SK-N-SH (cell line): Measurements from ENCODE around the gene ADRB2. TPM values are rescaled to one million over a fixed set of nuclear protein-coding genes. Genes with fewer than 3 reads are reported as not detected.

Experiments used
- CTCF ChIA-PET: fragments of 300-600, 350-600 bp; formaldehyde crosslinking; extraction: SDS; loops from one replicate; lab custom pipeline; 2021; lab: Yijun Ruan, JAX
- POLR2A ChIA-PET: fragments of 350-600 bp; sonication (Branson Sonifier 250); formaldehyde crosslinking; extraction: SDS; loops from one replicate; lab custom pipeline; 2020; ENCODE audit warnings: antibody characterized with exemption, inconsistent platforms; lab: Yijun Ruan, JAX
- DNase-seq: peaks from one replicate; pipeline ENCODE4 v3.0.0; 2012
- H2AFZ ChIP-seq: fragments of 200-600 bp; sonication (generic); 2 replicates; pipeline ENCODE4 v1.8.1; 2016; ENCODE audit warnings: antibody characterized with exemption, mild to moderate bottlenecking, low read depth
- H3F3A ChIP-seq: fragments of 200-600 bp; sonication (generic); replicated peaks from 2 replicates; pipeline ENCODE3; 2016; ENCODE audit warnings: antibody characterized with exemption, mild to moderate bottlenecking; ENCODE audit not compliant: insufficient read depth
- H3K27ac ChIP-seq, 2 experiments: fragments of 200-500 bp in 1 of 2; fragments of 200-600 bp in 1 of 2; sonication (Bioruptor generic) in 1 of 2; sonication (generic), shearing (Covaris generic) in 1 of 2; 2 replicates each; pipeline versions ENCODE4 v1.5.1 to v1.6.1; 2014 to 2016; ENCODE audit warnings: low read depth in 2 of 2, inconsistent platforms in 1 of 2, low read length in 1 of 2, mild to moderate bottlenecking in 1 of 2, mixed read lengths in 1 of 2
- H3K27me3 ChIP-seq: fragments of 200-600 bp; sonication (generic), shearing (Covaris generic); 2 replicates; pipeline ENCODE4 v1.6.1; 2016; ENCODE audit warnings: mixed run types; ENCODE audit not compliant: insufficient read depth
- H3K36me3 ChIP-seq, 2 experiments: fragments of 200-500 bp in 1 of 2; fragments of 200-600 bp in 1 of 2; sonication (Bioruptor generic) in 1 of 2; sonication (generic) in 1 of 2; replicated peaks in 1 of 2; 2 replicates each; pipeline versions ENCODE3 to v1.5.1; 2014 to 2016; ENCODE audit warnings: low read length in 1 of 2, mild to moderate bottlenecking in 1 of 2; ENCODE audit not compliant: insufficient read depth in 2 of 2, control insufficient read depth in 1 of 2
- H3K4me1 ChIP-seq, 2 experiments: fragments of 200-500 bp in 1 of 2; fragments of 200-600 bp in 1 of 2; sonication (Bioruptor generic) in 1 of 2; sonication (generic), shearing (Covaris generic) in 1 of 2; 2 replicates each; pipeline versions ENCODE4 v1.5.1 to v1.6.1; 2014 to 2016; ENCODE audit warnings: low read depth in 1 of 2, low read length in 1 of 2, mixed run types in 1 of 2; ENCODE audit not compliant: insufficient read depth in 2 of 2, control insufficient read depth in 1 of 2
- H3K4me2 ChIP-seq: fragments of 200-600 bp; sonication (generic), shearing (Covaris generic); 2 replicates; pipeline ENCODE4 v1.6.1; 2017; ENCODE audit warnings: mixed run types
- H3K4me3 ChIP-seq, 2 experiments: fragments of 200-500 bp in 1 of 2; fragments of 200-600 bp in 1 of 2; sonication (Bioruptor generic) in 1 of 2; sonication (generic), shearing (Covaris generic) in 1 of 2; 2 replicates each; pipeline versions ENCODE4 v1.5.1 to v1.8.1; 2014 to 2016; ENCODE audit warnings: low read depth in 2 of 2, inconsistent platforms in 1 of 2, low read length in 1 of 2, mild to moderate bottlenecking in 1 of 2, mixed read lengths in 1 of 2, moderate library complexity in 1 of 2
- H3K79me2 ChIP-seq: fragments of 200-600 bp; sonication (generic); 2 replicates; pipeline ENCODE4 v1.8.1; 2017; ENCODE audit warnings: mild to moderate bottlenecking; ENCODE audit not compliant: insufficient read depth
- H3K9ac ChIP-seq: fragments of 200-600 bp; sonication (generic); 2 replicates; pipeline ENCODE4 v1.6.1; 2017; ENCODE audit warnings: mixed run types
- H3K9me2 ChIP-seq: fragments of 200-600 bp; sonication (generic); 2 replicates; pipeline ENCODE4 v1.6.1; 2017; ENCODE audit warnings: mixed run types
- H3K9me3 ChIP-seq: fragments of 200-600 bp; sonication (generic); 2 replicates; pipeline ENCODE4 v1.6.1; 2017; ENCODE audit warnings: mixed run types, mild to moderate bottlenecking, moderate library complexity
- H4K20me1 ChIP-seq: fragments of 200-600 bp; sonication (generic); 2 replicates; pipeline ENCODE4 v1.6.1; 2017; ENCODE audit warnings: mild to moderate bottlenecking, mixed run types; ENCODE audit not compliant: insufficient read depth
- CHD2 ChIP-seq: fragments of 150-350 bp; IDR thresholded peaks from 2 replicates; pipeline ENCODE4 v1.6.1; 2018; ENCODE audit warnings: low read length; ENCODE audit not compliant: partially characterized antibody
- FOSL2 ChIP-seq: IDR thresholded peaks from 2 replicates; pipeline ENCODE4 v1.4.0; 2012; ENCODE audit warnings: low read depth, mild to moderate bottlenecking, moderate library complexity, borderline replicate concordance
- GABPA ChIP-seq: IDR thresholded peaks from 2 replicates; pipeline ENCODE4 v1.4.0; 2012; ENCODE audit warnings: low read depth, mild to moderate bottlenecking
- IRF3 ChIP-seq: fragments of 150-350 bp; IDR thresholded peaks from 2 replicates; pipeline ENCODE4 v1.6.1; 2016; ENCODE audit warnings: mild to moderate bottlenecking, low read depth, low read length
- JUND ChIP-seq: IDR thresholded peaks from 2 replicates; pipeline ENCODE4 v1.4.0; 2012
- MAX ChIP-seq: IDR thresholded peaks from 2 replicates; pipeline ENCODE4 v1.4.0; 2012; ENCODE audit warnings: low read depth
- MXI1 ChIP-seq: IDR thresholded peaks from 2 replicates; pipeline ENCODE4 v1.6.1; 2012; ENCODE audit warnings: mild to moderate bottlenecking, low read depth, low read length, improper control_type of control experiment
- NRF1 ChIP-seq: IDR thresholded peaks from 2 replicates; pipeline ENCODE4 v1.6.1; 2012; ENCODE audit warnings: low read depth, mild to moderate bottlenecking, low read length
- POLR2AphosphoS5 ChIP-seq: IDR thresholded peaks from 2 replicates; pipeline ENCODE4 v1.6.1; 2012; ENCODE audit warnings: low read depth, low read length
- RCOR1 ChIP-seq: fragments of 150-350 bp; IDR thresholded peaks from 2 replicates; pipeline ENCODE4 v1.6.1; 2017; ENCODE audit warnings: antibody characterized with exemption, low read length
- RXRA ChIP-seq: IDR thresholded peaks from 2 replicates; pipeline ENCODE4 v1.4.0; 2012; ENCODE audit warnings: low read depth, mild to moderate bottlenecking, borderline replicate concordance
- SMC3 ChIP-seq: IDR thresholded peaks from 2 replicates; pipeline ENCODE4 v1.6.1; 2012; ENCODE audit warnings: low read depth, low read length, improper control_type of control experiment
- TCF12 ChIP-seq: IDR thresholded peaks from 2 replicates; pipeline ENCODE4 v1.4.0; 2012
- WGBS: methylation state at CpG from one replicate; pipeline ENCODE4 v1.1.6; 2017; ENCODE audit warnings: low lambda C conversion rate; 5-methylcytosine and 5-hydroxymethylcytosine counted together
- polyA plus RNA-seq, 3 experiments: library from polyadenylated mRNA; depleted of rRNA; stranded (reverse); fragments of >200 nt; gene quantifications; 2 replicates each; pipeline ENCODE4 v1.2.3, GENCODE V29; 2012
- TF ChIP-seq, protein P1 (sequence below): IDR thresholded peaks from 2 replicates; pipeline ENCODE4 v1.4.0; 2012; ENCODE audit warnings: low read depth, borderline replicate concordance
- TF ChIP-seq, protein P2 (sequence below): IDR thresholded peaks from 2 replicates; pipeline ENCODE4 v1.4.0; 2012; ENCODE audit warnings: low read depth, borderline replicate concordance

Gene ADRB2
- polyA plus RNA-seq, 1 of the 3 experiments (the other 2 are of a cell fraction) = 1.0 TPM

GRCh38 chr5:148778882-148779281, 47.5 kb upstream of the ADRB2 start (continued):
- no peak for TF ChIP-seq IRF3

- no peak for TF ChIP-seq RXRA
- no peaks in the 10 kb centered on the region for H3K79me2 ChIP-seq
- H4K20me1 ChIP-seq = no peaks in the 10 kb centered on the region
- 71% methylated on average over 2 of the region's 5 CpGs for WGBS
- H3K36me3 ChIP-seq = no peaks in the 10 kb centered on the region
- no peak overlapping the region for H3K27ac ChIP-seq
- no peaks in the 10 kb centered on the region for H3K4me1 ChIP-seq
- H3K9me2 ChIP-seq = no peaks in the 10 kb centered on the region
- H3K4me2 ChIP-seq = no peak overlapping the region
- H3K9me3 ChIP-seq = no peaks in the 10 kb centered on the region
- no peak overlapping the region for H3K4me3 ChIP-seq
- H3K9ac ChIP-seq = no peak overlapping the region
- DNase-seq = no peak
- ChIA-PET CTCF (interaction anchor here (0.9 to 2.5 kb wide), 8 partner anchors 17 to 334 kb away, joined by 3 to 10 read pairs (median 4); no protein-coding TSS in a partner anchor), POLR2A (no interaction called here)
- H3F3A ChIP-seq = peaks cover 5% of the 10 kb centered on the region
- no peak overlapping the region for H2AFZ ChIP-seq
- no peaks in the 10 kb centered on the region for H3K27me3 ChIP-seq
Observed at GRCh38 chr5:148780711-148781110, 45.7 kb upstream of the ADRB2 start.

GRCh38 chr5:148781766-148782165, 44.6 kb upstream of the ADRB2 start:
- DNase-seq = no peak
- Histone ChIP-seq H3K36me3 (no peaks in the 10 kb centered on the region), H3K4me3 (no peak overlapping the region), H3K4me1 (peaks cover 0 to 5% of the 10 kb centered on the region in 2 experiments; a peak in 1 of 4 replicates), H3K9ac (no peak overlapping the region), H3K79me2 (no peaks in the 10 kb centered on the region), H3F3A (peaks cover 9% of the 10 kb centered on the region), H3K4me2 (no peak overlapping the region), H3K9me3 (no peaks in the 10 kb centered on the region), H2AFZ (no peak overlapping the region), H3K27me3 (no peaks in the 10 kb centered on the region), H4K20me1 (no peaks in the 10 kb centered on the region), H3K27ac (no peak overlapping the region), H3K9me2 (no peaks in the 10 kb centered on the region; the same call in 1 of the 2 replicates)
- CTCF ChIA-PET = interaction anchor here (0.9 kb wide), 1 partner anchor 483 kb away, joined by 3 read pairs; no protein-coding TSS in a partner anchor
- 55% methylated on average over 2 of the region's 2 CpGs for whole genome bisulfite sequencing
- TF ChIP-seq MAX (no peak), CHD2 (no peak), MXI1 (no peak), JUND (no peak), TCF12 (no peak), NRF1 (no peak), SMC3 (no peak), RCOR1 (no peak), POLR2AphosphoS5 (no peak), FOSL2 (no peak), GABPA (no peak)
- TF ChIP-seq, protein P1, sequence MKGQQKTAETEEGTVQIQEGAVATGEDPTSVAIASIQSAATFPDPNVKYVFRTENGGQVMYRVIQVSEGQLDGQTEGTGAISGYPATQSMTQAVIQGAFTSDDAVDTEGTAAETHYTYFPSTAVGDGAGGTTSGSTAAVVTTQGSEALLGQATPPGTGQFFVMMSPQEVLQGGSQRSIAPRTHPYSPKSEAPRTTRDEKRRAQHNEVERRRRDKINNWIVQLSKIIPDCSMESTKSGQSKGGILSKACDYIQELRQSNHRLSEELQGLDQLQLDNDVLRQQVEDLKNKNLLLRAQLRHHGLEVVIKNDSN = no peak
- TF ChIP-seq, protein P2, sequence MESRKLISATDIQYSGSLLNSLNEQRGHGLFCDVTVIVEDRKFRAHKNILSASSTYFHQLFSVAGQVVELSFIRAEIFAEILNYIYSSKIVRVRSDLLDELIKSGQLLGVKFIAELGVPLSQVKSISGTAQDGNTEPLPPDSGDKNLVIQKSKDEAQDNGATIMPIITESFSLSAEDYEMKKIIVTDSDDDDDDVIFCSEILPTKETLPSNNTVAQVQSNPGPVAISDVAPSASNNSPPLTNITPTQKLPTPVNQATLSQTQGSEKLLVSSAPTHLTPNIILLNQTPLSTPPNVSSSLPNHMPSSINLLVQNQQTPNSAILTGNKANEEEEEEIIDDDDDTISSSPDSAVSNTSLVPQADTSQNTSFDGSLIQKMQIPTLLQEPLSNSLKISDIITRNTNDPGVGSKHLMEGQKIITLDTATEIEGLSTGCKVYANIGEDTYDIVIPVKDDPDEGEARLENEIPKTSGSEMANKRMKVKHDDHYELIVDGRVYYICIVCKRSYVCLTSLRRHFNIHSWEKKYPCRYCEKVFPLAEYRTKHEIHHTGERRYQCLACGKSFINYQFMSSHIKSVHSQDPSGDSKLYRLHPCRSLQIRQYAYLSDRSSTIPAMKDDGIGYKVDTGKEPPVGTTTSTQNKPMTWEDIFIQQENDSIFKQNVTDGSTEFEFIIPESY = no peak
- POLR2A ChIA-PET = no interaction called here
